Measurements from ENCODE around the gene ERBB2. TPM values are rescaled to one million over a fixed set of nuclear protein-coding genes. Genes with fewer than 3 reads are reported as not detected.

ERBB2 gene
- total and polyA plus RNA-seq, 2 of the 4 experiments (the other 2 are of a cell fraction): 28.7 to 33.3 TPM

- H2AFZ ChIP-seq (replicated peaks; ENCODE audit: low read length, poor library complexity): no peak overlapping the region
- H3K79me1 ChIP-seq (ENCODE audit: low read depth in 1 of 2, low read length in 2 of 2): no peaks in the 10 kb centered on the region
- no peak overlapping the region for H3K4me2 ChIP-seq (ENCODE audit: low read depth, low read length)
- no peak overlapping the region for H4K91ac ChIP-seq (ENCODE audit: insufficient read depth, low read depth, low read length)
- no peak overlapping the region for H2BK20ac ChIP-seq (ENCODE audit: low read depth, low read length)
- H3K9me1 ChIP-seq (ENCODE audit: insufficient read depth, low read length): 0 out of 2 replicates have a peak, but pooled peaks cover 2% of the 10 kb centered on the region
- intact Hi-C loops (cut with micrococcal nuclease) (no loop called here), dilution Hi-C loops (cut with HindIII; ENCODE audit: low sequenced_read_pairs, unreplicated experiment) (no loop called here), in situ Hi-C loops (cut with MboI; ENCODE audit: low sequenced_read_pairs) (no loop called here)
- no peak overlapping the region for H3K9ac ChIP-seq (ENCODE audit: low read depth, low read length)
- H2BK120ac ChIP-seq (ENCODE audit: low read depth, low read length): no peak overlapping the region
- H4K8ac ChIP-seq (ENCODE audit: low read depth in 2 of 2, low read length in 2 of 2): no peak overlapping the region
- H3K27me3 ChIP-seq (ENCODE audit: control insufficient read depth, insufficient read depth, low read length): peaks cover 33% of the 10 kb centered on the region
- DNase-seq (no peak), ATAC-seq (ENCODE audit: low read depth) (no peak)
- H3K14ac ChIP-seq (replicated peaks; ENCODE audit: low read depth, low read length): no peak overlapping the region
- no peak overlapping the region for H3K18ac ChIP-seq (ENCODE audit: low read depth, low read length)
- H3K4me1 ChIP-seq (ENCODE audit: control insufficient read depth, insufficient read depth, low read length): peaks cover 4% of the 10 kb centered on the region; the same call in 1 of the 2 replicates
- no peak for TF ChIP-seq CHD1 (IDR thresholded peaks at IDR 0.05; ENCODE audit: low read depth, low read length)
- no TSS peak for BruUV-seq (replicated peaks)
- no CpG with 5 or more reads among the region's 7 CpGs for WGBS, 2 experiments (ENCODE audit: extremely low coverage in 2 of 2, insufficient read length in 1 of 2)
- H3K4me3 ChIP-seq (ENCODE audit: insufficient read depth, low read depth, low read length): no peak overlapping the region
- ChIA-PET POLR2A (ENCODE audit: unreplicated experiment) (no interaction called here), CTCF (no interaction called here)
- no peak overlapping the region for H2BK15ac ChIP-seq (ENCODE audit: low read depth, low read length)
- H2AK9ac ChIP-seq (replicated peaks; ENCODE audit: low read depth, low read length, poor library complexity): no peak overlapping the region
- H3K23ac ChIP-seq (ENCODE audit: low read depth, low read length): no peak overlapping the region
- no peak overlapping the region for H4K5ac ChIP-seq (ENCODE audit: low read depth, low read length)
- H3K27ac ChIP-seq (ENCODE audit: insufficient read depth, low read length): no peak overlapping the region
- no peaks in the 10 kb centered on the region for H3K36me3 ChIP-seq (ENCODE audit: control insufficient read depth, insufficient read depth, low read length)
- H3K9me3 ChIP-seq (ENCODE audit: control insufficient read depth, insufficient read depth, low read length): no peaks in the 10 kb centered on the region
- H2BK5ac ChIP-seq (ENCODE audit: low read depth, low read length, poor library complexity, severe bottlenecking): no peak overlapping the region
- H3K56ac ChIP-seq (ENCODE audit: extremely low read depth, insufficient read depth, low read length): no peak overlapping the region
- H2AK5ac ChIP-seq (ENCODE audit: low read depth, low read length): no peak overlapping the region
- H3K4ac ChIP-seq (ENCODE audit: low read depth, low read length): no peak overlapping the region
- no peaks in the 10 kb centered on the region for H4K20me1 ChIP-seq (ENCODE audit: insufficient read depth, low read length)
Observed at GRCh38 chr17:39746145-39746461, 46.2 kb downstream of the ERBB2 start.

All from IMR-90 (cell line).